Hepatic stellate cell (primary cell): ENCODE measurements around the gene DLGAP4.

ENCODE experiments used
- DNase-seq: peaks from one replicate; pipeline ENCODE4 v3.0.0; 2011; ENCODE audit warnings: low spot score

The DLGAP4 gene

DNA sequence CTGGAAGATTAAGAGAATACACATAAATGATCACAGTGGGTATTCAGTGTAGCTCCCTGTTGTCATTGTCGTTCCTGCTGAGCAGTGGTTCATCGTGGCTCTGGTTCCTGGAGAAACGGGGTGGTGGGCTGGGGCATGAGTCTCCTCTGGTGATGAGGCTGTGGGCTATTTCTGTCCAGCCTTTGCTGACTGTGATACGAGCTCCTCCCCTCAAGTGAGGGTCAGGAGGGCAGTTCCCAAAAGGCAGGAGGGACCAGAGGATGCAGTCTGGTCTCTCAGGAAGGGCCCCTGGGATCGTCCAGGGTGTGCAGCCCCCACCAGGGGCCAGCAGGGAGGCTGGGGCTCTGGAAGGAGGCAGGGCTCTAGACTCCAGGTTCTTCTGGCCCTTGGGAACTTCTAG is 31.1 kb upstream of the DLGAP4 start:
- no peak for DNase-seq

DNA sequence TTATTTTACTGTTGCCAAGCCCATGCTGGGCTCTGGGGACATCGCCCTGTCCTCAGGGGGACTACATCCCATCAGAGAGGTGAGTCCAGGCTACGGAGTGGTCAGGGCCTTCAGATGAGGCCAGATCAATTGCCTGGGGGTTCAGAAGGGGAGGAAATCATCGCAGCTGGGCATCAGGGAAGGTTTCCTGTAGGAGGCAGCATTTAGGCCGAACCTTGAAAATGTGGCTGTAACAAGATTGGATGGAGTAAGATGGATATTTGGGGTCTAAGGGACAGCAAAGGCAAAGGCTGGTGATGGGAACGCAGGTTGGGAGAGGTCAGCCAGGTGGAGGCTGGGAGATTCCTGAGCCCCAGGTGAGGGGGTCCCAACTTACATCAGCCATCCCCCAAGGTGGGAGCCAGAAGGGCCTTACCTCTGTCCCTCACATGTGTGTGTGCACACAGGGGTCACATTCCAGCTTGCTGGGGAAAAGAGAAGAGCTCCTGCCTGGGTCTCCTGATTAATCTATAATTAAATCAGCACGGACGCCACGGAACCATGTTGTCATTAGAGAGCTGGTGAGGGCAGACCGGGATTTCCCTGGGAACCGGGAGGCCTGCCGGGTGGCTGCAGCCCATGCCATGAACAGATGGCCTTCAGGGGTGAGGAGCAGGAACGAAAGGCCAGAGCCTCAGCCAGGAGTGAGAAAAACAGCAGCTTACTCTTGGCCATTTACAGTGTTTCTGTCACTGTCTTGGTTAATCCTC is 30.5 kb upstream of the DLGAP4 start:
- DNase-seq, result no peak

DNA sequence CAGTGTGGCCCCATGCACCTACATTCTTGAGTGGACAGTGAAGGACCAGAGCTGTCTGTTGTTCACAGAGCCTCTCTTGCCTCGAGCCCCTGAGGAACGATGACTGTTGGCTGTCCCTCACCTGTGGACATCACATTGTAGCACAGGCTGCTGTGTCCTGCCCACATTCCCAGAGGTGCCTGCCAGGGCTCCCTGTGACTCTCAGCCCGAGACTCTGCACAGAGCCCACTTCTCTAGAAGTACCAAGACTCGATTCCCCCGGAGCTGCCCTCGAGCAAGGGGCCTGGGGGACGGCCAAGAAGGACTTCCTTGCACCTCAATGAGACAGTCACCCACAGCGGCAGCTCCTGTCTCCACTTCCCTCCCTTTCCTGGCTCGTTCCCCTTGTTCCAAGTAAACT is 28.6 kb upstream of the DLGAP4 start:
- DNase-seq, result no peak

DNA sequence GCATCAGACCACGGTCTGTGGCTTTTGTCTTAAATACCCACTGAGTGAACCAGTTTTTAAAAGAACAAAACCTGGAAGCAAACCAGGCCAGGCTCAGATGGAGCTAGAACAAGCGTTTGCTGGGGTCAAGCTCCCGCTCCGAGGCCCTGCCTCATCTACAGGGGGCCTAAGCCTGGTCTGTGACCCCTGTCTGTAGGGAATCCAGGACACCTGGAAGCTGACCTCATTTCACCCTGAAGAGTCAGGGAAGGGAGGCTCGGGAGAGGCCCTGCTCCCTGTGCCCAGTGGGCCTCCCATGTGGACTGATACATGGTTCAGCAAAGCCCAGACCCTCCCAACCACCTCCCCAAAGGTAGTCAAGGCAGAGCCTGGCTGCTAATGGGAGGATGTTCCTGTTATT is 26.8 kb upstream of the DLGAP4 start:
- DNase-seq, result no peak

DNA sequence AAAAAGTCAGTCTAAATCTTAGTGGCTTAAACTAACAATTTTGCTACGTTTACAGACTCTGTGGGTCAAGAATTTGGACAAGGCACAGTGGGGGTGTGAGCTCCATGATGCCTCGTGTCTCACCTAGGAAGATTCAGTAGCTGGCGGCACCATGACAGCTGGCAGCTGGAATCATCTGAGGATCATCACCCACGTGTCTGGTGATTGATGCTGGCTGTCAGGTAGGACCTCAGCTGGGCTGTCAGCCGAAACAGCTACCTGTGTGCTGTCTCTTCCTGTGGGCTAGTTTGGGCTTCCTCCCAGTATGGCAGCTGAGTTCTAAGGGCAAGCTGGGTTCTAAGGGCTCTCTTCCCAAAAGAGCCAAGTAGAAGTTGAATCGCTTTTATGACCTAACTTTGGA is 26.4 kb upstream of the DLGAP4 start:
- DNase-seq, result no peak

DNA sequence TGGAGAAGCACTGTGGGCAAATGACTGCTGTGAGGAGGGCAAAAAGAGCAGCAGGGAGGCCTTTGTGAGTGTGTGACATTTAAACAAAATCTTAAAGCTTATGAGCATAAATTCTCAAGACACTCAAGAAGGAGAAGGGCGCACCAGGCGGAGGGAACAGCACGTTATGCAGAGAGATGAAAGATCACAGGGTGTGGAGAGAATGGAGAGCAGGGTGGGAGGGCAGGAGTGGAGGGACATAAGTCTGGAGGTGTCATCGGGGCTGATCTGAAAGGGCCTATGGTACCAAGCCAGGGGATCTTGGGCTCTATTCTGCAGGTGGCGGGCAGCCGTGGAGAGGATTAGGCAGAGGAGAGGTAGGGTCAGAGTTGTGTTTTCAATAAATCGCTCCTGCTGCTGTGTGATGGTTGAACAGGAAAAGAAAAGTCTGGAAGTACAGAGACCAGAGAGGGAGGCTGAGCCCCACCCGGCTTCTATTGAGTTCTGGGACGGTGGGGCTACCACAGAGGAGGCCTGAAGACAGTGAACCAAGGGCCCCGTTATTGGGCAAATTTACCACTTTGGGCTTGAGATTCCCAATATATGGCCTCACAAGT is 24.3 kb upstream of the DLGAP4 start:
- DNase-seq, result no peak

DNA sequence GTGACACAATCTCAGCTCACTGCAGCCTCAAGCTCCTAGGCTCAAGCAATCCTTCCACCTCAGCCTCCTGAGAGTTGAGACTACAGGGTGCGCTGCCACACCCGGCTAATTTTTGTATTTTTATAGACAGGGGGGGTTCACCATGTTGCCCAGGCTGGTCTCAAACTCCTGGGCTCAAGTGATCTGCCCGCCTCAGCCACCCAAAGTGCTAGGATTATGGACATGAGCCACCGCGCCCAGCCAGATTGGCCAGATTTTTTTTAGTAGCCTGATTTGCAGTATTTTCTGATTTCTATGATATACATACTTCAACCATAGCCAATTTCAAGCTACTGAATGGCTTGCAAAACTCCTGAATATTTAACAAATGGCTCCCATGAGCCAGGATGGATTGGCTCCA is 21.4 kb upstream of the DLGAP4 start:
- no peak for DNase-seq

DNA sequence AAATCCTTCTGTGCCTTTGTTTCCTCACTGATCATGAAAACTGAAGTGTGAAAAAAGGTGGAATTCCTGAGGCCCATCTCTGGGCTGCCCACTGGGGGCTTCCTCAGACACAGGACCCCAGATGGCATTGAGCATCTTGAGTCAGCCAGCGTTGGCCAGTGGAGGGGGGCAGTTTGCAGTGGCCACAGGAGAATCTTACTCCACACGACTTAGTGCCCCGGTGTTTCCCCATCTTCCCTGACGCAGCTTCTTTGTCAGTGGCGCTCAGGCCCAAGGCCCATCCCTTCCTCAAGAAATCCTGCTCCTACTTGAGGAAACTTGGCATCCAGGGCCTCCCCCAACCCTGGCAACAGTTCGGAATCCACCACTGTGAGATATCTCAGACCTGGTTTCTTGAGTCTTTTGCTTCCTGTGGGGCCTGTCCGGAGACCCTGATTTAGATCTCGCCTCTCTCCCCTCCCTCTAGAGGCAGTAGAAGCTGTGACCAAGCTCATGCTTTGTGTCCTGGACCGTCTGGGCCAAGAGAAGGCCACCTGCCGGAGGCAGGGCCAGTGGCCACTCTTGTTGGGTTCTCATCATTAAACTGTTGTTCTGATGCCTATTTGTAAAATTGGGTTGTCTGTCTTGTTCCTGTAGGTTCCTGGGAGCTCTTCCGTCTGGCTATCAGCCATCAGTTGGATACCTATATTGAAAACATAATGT is 20.2 kb upstream of the DLGAP4 start:
- no peak for DNase-seq

DNA sequence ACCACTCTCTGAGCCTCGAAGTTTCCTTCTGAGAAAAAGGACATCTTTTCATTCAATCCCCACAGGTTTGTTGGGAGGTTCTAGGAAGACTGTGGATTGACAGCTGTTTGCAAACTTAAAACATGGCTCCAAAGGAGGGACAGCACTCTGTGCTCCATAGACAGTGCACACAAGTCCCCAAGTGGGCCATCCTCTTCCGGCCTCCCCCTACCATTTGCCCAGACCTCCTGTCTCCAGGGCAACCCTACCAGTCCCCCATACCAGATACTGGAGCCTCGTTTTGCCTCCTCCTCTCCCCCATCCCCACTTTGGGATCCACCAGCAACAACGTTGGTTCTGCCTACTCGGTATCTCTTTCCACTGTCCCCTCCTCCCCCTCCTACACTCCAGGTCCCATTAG is 8.5 kb upstream of the DLGAP4 start:
- no peak for DNase-seq

DNA sequence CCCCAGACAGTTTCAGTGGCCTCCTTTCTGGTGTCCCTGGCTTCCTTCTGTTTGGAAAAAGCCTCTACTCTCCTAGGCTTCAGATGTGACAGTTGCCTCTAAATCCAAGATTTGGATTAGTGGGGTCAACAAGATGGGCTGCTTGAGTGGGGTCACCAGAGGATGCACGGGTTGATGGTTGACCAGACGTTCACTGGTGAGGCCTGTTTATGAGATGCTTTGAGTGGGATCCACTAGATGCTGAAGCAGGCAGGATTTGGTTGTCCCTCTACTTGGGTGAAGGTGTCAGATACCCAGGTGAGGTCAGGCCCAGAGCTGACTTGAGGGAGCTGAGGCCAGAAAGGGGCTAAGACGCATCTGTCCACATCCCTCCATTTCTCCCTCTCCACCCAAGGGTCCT is 8.1 kb upstream of the DLGAP4 start:
- DNase-seq, result no peak

DNA sequence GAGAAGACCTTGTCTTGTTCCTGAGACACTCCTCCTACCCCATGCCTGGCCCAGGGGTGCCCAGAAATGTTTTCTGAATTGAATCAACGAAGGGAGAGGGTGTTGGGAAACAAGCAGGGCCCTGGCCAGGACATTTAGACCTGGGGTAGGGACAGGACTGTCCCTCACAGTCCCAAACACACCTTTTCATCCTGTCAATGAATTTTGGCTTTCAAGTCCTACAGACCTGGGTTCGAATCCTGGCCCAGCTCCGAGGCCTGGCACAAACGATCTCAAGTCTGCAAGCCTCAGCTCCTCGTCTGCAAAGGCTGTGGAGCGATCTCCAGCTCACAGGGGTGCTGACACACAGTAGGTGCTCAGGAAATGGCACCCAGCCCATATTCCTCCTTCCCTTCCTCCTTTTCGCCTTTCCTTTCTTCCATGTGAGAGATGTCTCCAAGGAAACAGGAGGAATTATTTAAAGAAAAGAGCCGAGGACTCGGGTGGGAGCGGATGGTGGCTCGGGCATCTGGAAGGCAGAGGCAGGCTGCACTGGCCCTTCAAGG is 7.3 kb upstream of the DLGAP4 start:
- no peak for DNase-seq

DNA sequence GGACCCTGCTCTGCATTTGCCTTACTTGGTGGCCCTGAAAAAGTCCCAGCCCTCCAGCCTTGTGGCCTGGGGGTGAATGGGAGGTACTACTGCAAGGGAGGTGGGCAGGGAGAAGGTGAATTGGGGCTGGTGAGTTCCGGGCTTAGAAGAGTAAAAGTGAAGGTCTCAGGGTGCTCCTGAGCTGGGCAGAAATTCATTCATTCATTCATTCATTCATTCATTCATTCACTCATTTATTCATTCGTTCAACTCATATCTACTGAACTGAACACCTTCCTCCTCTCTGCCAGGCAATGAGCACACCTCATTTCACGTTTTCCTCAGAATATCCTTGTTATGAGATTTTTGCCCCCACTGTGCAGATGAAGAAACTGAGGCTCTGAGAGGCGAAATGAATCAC is 6.7 kb upstream of the DLGAP4 start:
- DNase-seq, result no peak

DNA sequence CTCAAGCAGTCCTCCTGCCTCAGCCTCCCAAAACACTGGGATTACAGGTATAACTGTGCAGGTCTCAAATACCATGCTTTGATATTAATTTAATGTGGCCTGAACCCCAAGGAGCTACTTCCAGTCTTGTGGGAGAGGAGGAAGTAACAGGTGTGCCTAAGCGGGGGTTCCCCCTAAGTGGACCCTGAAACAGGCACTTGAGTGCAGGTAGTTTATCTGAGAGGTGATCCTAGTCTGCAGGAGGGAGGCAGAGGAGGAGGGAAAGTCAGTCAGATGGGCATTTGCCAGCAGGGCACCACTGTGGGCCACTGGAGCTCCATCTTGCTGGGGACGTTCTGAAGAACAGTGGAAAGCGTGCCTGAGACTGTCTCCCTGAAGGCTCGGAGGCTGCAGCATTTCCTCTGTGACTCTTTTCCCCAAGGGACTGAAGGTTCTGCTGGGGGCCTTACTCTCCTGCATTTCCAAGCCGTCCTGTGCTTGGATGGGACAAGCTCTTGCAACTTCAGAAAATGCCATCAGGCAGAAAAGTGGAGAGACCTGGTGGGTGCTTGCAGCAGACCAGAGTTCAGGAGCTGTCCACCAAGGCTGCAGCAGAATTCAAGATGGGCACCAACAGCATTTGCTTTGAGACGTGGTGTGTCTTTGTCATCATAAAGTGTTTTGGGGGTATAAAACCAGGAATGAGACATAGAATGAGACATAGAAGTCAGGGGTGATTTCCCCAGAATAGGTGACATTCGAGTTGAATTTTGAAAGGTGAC is 4.6 kb upstream of the DLGAP4 start:
- no peak for DNase-seq

DNA sequence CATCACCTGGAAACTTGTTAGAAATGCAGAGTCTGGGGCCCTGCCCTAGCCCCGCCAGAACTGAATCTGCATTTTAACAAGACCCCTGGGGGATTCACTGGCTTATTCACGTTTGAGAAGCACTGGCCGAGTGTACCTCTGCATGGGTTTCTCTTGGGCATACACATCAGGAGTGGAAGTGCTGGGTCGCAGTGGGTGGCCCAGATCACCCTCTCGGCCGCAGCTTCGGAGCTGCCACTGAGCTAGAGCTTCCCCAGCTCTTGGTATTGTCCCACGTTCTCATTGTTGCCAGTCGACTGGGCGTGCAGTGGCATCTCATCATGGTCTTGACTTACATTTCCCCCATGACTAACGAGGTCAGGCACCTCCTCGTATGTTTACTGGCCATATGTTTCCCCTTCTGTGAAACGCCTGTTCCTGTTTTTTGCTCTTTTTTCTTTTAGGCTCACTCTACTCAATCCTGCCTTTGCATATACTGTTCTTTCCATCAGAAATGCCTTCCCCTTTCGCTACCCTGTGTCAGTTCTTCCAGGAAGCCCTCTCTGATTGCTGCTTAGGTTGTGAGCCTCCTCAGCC is 3.0 kb upstream of the DLGAP4 start:
- no peak for DNase-seq

DNA sequence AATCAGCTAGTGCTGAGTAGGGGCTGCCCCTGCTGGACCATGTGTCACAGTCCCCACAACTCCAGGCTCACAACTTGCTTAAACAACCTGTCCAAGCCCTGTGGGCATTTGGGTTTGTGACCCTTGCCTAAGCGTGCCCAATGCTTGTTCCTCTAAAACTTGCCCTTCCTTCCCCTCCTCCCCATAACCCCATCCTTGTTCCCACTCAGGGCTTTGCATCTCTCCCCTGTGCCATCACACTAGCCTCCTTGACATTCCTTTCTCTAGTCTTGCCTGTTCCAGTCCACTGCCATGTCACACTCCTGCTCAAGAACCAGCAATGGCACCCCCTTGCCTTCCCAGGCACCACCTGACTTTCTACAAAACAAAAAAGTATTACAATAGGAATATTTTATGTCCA is 2.3 kb upstream of the DLGAP4 start:
- DNase-seq, result no peak

DNA sequence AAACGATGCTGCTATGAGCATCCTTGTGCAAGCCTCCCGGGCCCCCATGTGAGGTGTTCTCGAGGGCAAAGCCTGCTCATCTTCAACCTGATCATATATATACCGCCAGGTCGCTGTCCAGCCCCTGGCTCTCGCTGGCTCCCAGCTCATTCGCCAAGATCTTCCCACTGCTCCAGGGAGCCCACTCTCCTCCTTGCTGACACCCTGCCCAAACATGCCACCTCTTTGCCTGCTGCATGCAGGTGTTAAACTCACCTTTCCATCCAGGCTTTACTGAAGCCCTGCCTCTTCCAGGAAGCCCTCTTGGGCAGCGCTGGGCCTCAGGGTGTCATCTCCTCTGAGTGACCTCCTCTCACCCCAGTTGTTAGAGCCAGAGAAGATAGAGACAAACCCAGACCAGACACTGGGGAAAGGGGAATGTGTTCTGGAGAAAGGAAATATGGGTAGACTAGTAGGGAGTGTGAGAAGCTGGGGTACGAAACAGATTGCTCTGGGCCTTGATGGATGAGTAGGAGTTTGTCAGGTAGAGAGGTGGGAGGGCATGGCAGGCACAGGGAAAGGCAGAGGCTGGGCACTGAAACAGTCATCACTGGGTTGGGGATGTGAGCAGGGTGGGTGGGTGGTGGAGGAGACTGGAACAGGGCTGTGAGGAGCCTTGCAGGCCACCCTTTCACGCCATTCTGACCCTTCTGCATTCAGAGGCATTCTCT is 1.2 kb upstream of the DLGAP4 start:
- no peak for DNase-seq

DNA sequence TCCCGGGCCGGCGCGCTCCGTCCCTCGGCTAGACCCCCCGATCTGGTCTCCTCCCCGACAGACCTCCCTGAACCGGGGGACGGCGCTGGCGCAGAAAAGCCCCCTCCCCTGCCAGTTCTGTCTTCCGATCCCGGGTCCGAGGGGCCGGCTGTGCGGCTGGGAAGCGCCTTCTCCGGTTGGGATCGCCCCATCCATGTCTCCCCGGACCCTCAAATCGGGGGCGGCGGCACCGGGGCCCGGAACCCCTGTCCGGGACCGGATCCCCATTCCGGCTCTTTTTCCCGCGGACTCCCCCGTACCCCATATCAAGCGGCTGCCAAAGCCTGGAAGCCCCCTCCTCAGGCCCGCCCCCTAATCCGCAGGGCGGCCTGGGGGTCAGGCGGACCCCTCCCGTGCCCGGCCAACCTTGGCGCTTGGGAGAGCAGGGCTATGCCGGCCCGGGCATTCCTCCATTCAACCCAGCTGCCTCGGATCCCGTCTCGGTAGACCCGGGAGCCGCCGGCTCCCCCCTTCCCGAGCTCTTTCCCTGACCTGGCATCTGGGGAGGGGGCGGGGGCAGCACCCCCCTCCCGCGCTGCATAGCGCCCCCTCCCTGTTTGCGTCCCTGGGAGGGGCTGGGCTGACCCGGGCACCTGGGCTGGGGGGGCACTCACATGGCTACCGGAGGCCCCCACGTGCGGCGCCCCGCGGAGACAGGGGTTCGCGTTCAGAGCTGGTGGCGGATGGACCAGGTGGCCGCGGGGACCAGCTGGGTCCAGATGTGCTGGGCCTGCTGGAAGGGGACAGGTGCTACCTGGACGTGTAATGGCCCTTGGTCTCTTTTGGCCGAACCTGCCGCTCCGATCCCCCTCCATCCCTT is 643 bp downstream of the DLGAP4 start:
- no peak for DNase-seq

DNA sequence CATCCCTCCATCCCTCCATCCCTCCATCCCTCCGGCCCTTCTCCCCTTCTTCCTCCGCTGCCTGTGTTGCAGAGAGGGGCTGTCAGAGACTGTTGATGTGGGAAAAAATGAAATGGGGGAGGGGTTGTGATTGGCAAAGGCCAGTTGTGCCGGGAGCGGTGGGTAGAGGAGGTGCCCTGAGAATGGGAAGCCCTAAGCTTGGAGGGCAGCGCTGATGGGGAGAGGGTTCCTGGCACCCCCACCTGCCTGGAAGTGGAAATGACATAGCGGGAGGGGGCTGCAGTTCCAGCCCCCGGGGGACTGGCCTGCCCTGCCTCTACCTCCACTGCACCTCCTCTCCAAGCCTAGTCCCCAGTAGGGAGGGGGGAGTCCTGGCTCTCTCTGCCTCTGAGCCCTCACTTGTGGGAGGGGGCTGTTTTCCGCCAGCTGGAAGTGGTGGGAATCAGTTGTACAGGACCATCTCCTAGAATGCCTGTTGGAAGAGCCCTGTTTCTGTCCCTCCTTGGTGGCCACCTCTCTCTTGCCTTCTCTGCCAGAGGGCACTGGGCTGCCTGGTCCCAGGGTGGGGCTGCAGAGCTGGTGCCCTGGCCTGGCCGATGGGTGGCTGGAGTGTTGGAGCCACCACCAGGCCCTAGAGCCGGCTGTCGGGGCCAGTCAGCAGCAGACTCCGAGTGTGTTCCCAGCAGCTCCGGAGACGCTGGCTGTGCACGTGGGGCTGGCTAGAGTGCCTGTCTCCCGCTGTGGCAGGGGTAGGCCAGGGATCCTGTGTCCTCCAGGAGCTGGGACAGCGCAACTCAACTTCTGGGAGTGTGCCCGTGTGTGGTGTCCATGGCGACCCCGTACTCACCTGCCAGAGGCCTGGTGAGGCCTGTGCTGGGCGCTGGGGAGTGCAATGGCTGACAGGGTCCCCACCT is 1.5 kb downstream of the DLGAP4 start:
- no peak for DNase-seq

DNA sequence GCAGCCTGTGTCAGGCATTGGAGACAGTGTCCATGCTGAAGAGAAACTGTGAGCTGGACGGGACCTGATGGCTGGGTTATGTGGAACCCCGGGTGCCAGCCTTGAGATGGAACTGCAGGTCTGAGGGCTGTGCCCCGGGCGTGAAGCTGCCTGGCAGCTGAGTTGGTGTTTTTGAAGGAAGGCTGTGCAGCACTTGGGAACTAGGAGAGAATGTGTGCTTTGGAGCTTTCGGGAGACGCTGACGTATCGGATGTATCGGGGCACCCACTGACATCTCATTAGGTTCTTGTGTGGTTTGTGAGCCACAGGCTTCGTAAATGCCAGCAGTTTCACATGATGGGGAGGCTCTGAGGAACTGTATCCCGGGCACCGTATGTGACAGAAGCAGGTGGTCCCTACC is 2.2 kb downstream of the DLGAP4 start:
- DNase-seq, result no peak
